ENCODE measurements around the gene FAM53B.
"Not testable (repeated sequence)": the region's sequence is repeated elsewhere in the genome, so short reads cannot be mapped to it uniquely, and the experiment has no call there.

The FAM53B gene

GRCh38 chr10:124748953-124749645 is 4.9 kb upstream of the FAM53B start:
- TF ChIP-seq OSR1 (CRISPR knock-in tag; IDR thresholded peaks at IDR 0.05), result no peak
- no peak for TF ChIP-seq TSHZ2 (CRISPR knock-in tag; IDR thresholded peaks at IDR 0.05)
- TF ChIP-seq, protein P1, sequence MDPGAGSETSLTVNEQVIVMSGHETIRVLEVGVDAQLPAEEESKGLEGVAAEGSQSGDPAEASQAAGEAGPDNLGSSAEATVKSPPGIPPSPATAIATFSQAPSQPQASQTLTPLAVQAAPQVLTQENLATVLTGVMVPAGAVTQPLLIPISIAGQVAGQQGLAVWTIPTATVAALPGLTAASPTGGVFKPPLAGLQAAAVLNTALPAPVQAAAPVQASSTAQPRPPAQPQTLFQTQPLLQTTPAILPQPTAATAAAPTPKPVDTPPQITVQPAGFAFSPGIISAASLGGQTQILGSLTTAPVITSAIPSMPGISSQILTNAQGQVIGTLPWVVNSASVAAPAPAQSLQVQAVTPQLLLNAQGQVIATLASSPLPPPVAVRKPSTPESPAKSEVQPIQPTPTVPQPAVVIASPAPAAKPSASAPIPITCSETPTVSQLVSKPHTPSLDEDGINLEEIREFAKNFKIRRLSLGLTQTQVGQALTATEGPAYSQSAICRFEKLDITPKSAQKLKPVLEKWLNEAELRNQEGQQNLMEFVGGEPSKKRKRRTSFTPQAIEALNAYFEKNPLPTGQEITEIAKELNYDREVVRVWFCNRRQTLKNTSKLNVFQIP (CRISPR knock-in tag; IDR thresholded peaks at IDR 0.05; ENCODE audit: borderline replicate concordance, low read depth), result no peak
- no peak for ATAC-seq

- no peak for ATAC-seq
These were observed 4.0 kb upstream of the FAM53B start for GRCh38 chr10:124748166-124748565.

GRCh38 chr10:124747745-124748144 is 3.6 kb upstream of the FAM53B start:
- no peak for ATAC-seq
- TF ChIP-seq PPARA (CRISPR knock-in tag; IDR thresholded peaks at IDR 0.05; ENCODE audit: borderline replicate concordance), result no peak
- no peak for TF ChIP-seq ZFP30 (CRISPR knock-in tag; IDR thresholded peaks at IDR 0.05)
- no peak for TF ChIP-seq TCF4 (CRISPR knock-in tag; IDR thresholded peaks at IDR 0.05; ENCODE audit: borderline replicate concordance)

More at GRCh38 chr10:124748166-124748565, 4.0 kb upstream of the FAM53B start:
- TF ChIP-seq ARNTL (CRISPR knock-in tag; IDR thresholded peaks at IDR 0.05; ENCODE audit: borderline replicate concordance, low read depth), result no peak
- no peak for TF ChIP-seq CSDC2 (CRISPR knock-in tag; IDR thresholded peaks at IDR 0.05)
- TF ChIP-seq ZFP3 (CRISPR knock-in tag; IDR thresholded peaks at IDR 0.05), result no peak
- TF ChIP-seq TCF4 (CRISPR knock-in tag; IDR thresholded peaks at IDR 0.05; ENCODE audit: borderline replicate concordance), result no peak
- TF ChIP-seq ZC3H10 (CRISPR knock-in tag; IDR thresholded peaks at IDR 0.05), result no peak
- TF ChIP-seq ZNF8 (CRISPR knock-in tag; IDR thresholded peaks at IDR 0.05), result no peak
- no peak for TF ChIP-seq CREB5 (CRISPR knock-in tag; IDR thresholded peaks at IDR 0.05; ENCODE audit: low read depth)
- no peak for TF ChIP-seq CSRNP3 (CRISPR knock-in tag; IDR thresholded peaks at IDR 0.05)

DNA sequence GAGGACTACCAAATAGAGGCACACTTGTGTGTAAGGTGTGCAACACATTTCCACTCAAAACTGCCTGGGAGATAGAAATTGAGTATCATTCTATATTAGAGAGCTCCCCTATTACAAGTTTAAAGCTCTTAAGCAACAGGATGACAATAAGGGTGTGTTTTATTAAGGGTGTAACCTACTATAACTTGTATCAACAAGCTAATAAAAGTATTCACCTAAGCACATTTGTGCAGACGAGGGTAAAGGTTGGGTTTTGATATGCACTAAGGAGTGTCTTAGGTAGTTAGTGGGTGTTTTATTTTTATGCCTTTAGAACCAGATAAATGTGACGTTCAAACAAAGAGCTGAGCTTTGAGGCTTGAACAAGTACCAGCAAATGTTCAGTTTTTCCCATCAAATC is 2.8 kb upstream of the FAM53B start:
- no peak for ATAC-seq
- TF ChIP-seq SNAI2 (CRISPR knock-in tag; IDR thresholded peaks at IDR 0.05) (no peak), RARB (CRISPR knock-in tag; IDR thresholded peaks at IDR 0.05) (no peak), ZNF8 (CRISPR knock-in tag; IDR thresholded peaks at IDR 0.05) (no peak)

DNA sequence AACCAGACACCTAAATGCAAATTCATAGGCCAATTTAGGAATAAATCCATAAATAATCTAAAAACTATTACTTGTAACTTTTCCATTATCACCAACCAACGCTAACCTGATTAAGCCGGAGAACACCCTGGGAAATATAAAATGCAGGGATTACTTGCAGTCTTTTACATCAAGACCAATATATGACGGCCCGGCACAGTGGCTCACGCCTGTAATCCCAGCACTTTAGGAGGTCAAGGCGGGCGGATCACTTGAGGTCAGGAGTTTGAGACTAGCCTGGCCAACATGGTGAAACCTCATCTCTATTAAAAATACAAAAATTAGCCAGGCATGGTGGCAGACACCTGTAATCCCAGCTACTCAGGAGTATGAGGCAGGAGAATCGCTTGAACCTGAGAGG is 2.3 kb upstream of the FAM53B start:
- not testable (repeated sequence) for ATAC-seq

GRCh38 chr10:124745673-124746072 is 1.5 kb upstream of the FAM53B start:
- ATAC-seq, result peak; percentile 30
- no peak for TF ChIP-seq CREB5 (CRISPR knock-in tag; IDR thresholded peaks at IDR 0.05; ENCODE audit: low read depth)
- TF ChIP-seq, protein P2, sequence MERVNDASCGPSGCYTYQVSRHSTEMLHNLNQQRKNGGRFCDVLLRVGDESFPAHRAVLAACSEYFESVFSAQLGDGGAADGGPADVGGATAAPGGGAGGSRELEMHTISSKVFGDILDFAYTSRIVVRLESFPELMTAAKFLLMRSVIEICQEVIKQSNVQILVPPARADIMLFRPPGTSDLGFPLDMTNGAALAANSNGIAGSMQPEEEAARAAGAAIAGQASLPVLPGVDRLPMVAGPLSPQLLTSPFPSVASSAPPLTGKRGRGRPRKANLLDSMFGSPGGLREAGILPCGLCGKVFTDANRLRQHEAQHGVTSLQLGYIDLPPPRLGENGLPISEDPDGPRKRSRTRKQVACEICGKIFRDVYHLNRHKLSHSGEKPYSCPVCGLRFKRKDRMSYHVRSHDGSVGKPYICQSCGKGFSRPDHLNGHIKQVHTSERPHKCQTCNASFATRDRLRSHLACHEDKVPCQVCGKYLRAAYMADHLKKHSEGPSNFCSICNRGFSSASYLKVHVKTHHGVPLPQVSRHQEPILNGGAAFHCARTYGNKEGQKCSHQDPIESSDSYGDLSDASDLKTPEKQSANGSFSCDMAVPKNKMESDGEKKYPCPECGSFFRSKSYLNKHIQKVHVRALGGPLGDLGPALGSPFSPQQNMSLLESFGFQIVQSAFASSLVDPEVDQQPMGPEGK (CRISPR knock-in tag; IDR thresholded peaks at IDR 0.05; ENCODE audit: borderline replicate concordance), result no peak

All from SK-N-SH treated with all-trans-retinoic acid at 6 μM for 48 hours (cell line).